Peyer's patch (tissue), 4 donors: Measurements from ENCODE around the gene ATP5F1A.

Experiments used
- POLR2A ChIP-seq, 2 donors: fragments of 450-650 bp; IDR thresholded peaks; one replicate each; pipeline ENCODE4 v1.5.1; 2017; ENCODE audit warnings: antibody characterized with exemption in 2 of 2, mild to moderate bottlenecking in 2 of 2, moderate library complexity in 2 of 2
- TF ChIP-seq, protein P1 (sequence below), 6 experiments: fragments of 450-650 bp in 4 of 6; fragments of 200-600 bp in 2 of 6; sonication (generic) in 1 of 6; IDR thresholded peaks; one replicate each; pipeline ENCODE4 v1.5.1; 2017 to 2019; ENCODE audit warnings: antibody characterized with exemption in 6 of 6, mild to moderate bottlenecking in 3 of 6, moderate library complexity in 1 of 6

DNA sequence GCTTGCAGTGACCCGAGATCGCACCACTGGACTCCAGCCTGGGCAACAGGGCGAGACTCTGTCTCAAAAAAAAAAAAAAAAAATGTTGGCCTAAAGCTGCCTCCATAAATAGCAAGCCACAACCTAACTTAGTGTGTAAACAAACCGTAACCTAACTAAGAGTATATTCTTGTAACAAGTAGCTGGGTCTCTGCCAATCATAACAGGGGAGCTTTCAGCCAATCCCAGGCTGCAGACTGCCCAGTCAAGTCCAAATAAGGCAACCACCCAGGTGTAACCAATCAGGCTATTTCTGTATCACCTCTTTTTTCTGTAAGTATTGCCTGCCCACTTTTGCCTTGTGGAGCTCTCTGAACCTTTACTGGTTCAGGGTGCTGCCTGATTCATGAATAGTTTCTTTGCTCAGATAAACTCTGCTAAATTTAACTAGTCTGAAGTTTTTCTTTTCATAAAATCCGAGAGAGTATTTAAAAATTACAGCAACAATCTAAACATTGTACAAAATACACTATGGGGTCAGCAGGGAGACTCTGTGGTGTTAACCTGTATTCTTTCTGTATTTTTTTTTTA lies 30.6 kb downstream of the ATP5F1A start:
- no peak for TF ChIP-seq POLR2A (IDR thresholded peaks at IDR 0.05)
- TF ChIP-seq, protein P1, sequence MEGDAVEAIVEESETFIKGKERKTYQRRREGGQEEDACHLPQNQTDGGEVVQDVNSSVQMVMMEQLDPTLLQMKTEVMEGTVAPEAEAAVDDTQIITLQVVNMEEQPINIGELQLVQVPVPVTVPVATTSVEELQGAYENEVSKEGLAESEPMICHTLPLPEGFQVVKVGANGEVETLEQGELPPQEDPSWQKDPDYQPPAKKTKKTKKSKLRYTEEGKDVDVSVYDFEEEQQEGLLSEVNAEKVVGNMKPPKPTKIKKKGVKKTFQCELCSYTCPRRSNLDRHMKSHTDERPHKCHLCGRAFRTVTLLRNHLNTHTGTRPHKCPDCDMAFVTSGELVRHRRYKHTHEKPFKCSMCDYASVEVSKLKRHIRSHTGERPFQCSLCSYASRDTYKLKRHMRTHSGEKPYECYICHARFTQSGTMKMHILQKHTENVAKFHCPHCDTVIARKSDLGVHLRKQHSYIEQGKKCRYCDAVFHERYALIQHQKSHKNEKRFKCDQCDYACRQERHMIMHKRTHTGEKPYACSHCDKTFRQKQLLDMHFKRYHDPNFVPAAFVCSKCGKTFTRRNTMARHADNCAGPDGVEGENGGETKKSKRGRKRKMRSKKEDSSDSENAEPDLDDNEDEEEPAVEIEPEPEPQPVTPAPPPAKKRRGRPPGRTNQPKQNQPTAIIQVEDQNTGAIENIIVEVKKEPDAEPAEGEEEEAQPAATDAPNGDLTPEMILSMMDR (IDR thresholded peaks at IDR 0.05), result no peak
